ENCODE measurements around the gene KRTAP13-2.

The KRTAP13-2 gene

GRCh38 chr21:30372139-30372770 lies at the start of gene KRTAP13-2:
Gene KRTAP13-2, minus strand, starts transcription at chr21:30372271. Its CDS starts 58 bp downstream, at chr21:30372213.
- no peak for DNase-seq (ENCODE audit: low spot score)

- DNase-seq (ENCODE audit: low spot score), result no peak
Measured at GRCh38 chr21:30415993-30416392, 43.9 kb upstream of the KRTAP13-2 start.

- DNase-seq (ENCODE audit: low spot score), result peak; percentile 5
Measured at GRCh38 chr21:30408782-30409494, 36.9 kb upstream of the KRTAP13-2 start.

GRCh38 chr21:30395731-30396130 lies 23.7 kb upstream of the KRTAP13-2 start, which contains the start of gene KRTAP13-1:
Gene KRTAP13-1, plus strand, starts transcription at chr21:30396031. Its CDS starts 56 bp downstream, at chr21:30396087.
- DNase-seq (ENCODE audit: low spot score), result no peak

- DNase-seq (ENCODE audit: low spot score), result no peak
Measured at GRCh38 chr21:30391492-30392025, 19.5 kb upstream of the KRTAP13-2 start.

- DNase-seq (ENCODE audit: low spot score), result no peak
Measured at GRCh38 chr21:30382201-30382600, 10.1 kb upstream of the KRTAP13-2 start.

GRCh38 chr21:30355906-30356305 lies 16.2 kb downstream of the KRTAP13-2 start:
- DNase-seq (ENCODE audit: low spot score), result no peak

GRCh38 chr21:30354308-30355005 lies 17.6 kb downstream of the KRTAP13-2 start:
- DNase-seq (ENCODE audit: low spot score), result no peak

- no peak for DNase-seq (ENCODE audit: low spot score)
Measured at GRCh38 chr21:30351534-30351933, 20.5 kb downstream of the KRTAP13-2 start.

GRCh38 chr21:30349572-30349971 lies 22.5 kb downstream of the KRTAP13-2 start:
- no peak for DNase-seq (ENCODE audit: low spot score)

GRCh38 chr21:30348506-30348905 lies 23.6 kb downstream of the KRTAP13-2 start, which contains the start of gene KRTAP23-1:
Gene KRTAP23-1, minus strand, starts transcription at chr21:30348606. Its CDS starts 0 bp downstream, at chr21:30348606.
- DNase-seq (ENCODE audit: low spot score), result no peak

- no peak for DNase-seq (ENCODE audit: low spot score)
Measured at GRCh38 chr21:30345014-30345413, 27.1 kb downstream of the KRTAP13-2 start.

GRCh38 chr21:30340714-30341573 lies 31.1 kb downstream of the KRTAP13-2 start:
- DNase-seq (ENCODE audit: low spot score), result peak; percentile 11

- no peak for DNase-seq (ENCODE audit: low spot score)
Measured at GRCh38 chr21:30338717-30339116, 33.4 kb downstream of the KRTAP13-2 start.

- no peak for DNase-seq (ENCODE audit: low spot score)
Measured at GRCh38 chr21:30337772-30338171, 34.3 kb downstream of the KRTAP13-2 start.

- DNase-seq (ENCODE audit: low spot score), result no peak
Measured at GRCh38 chr21:30337276-30337744, 34.8 kb downstream of the KRTAP13-2 start, which contains the start of gene KRTAP27-1. Gene KRTAP27-1, minus strand, starts transcription at chr21:30337694. Its CDS starts 26 bp downstream, at chr21:30337668.

GRCh38 chr21:30336596-30336995 lies 35.5 kb downstream of the KRTAP13-2 start:
- DNase-seq (ENCODE audit: low spot score), result no peak

GRCh38 chr21:30333736-30334135 lies 38.3 kb downstream of the KRTAP13-2 start:
- no peak for DNase-seq (ENCODE audit: low spot score)

- DNase-seq (ENCODE audit: low spot score), result no peak
Measured at GRCh38 chr21:30332681-30333080, 39.4 kb downstream of the KRTAP13-2 start.

- DNase-seq (ENCODE audit: low spot score), result no peak
Measured at GRCh38 chr21:30329203-30329875, 42.7 kb downstream of the KRTAP13-2 start.

GRCh38 chr21:30326390-30326789 lies 45.7 kb downstream of the KRTAP13-2 start:
- no peak for DNase-seq (ENCODE audit: low spot score)

All from hepatic stellate cell (primary cell).